Breast epithelium (tissue), 4 donors: ENCODE results near the gene EMILIN2. TPM values are rescaled to one million over a fixed set of nuclear protein-coding genes. Genes with fewer than 3 reads are reported as not detected.

Experiments used
- DNase-seq, 2 donors: peaks; one replicate each; pipeline ENCODE4 v3.0.0-alpha.2; 2019; ENCODE audit warnings: low spot score in 2 of 2
- H3K27ac ChIP-seq, 2 donors: fragments of 200-600 bp; sonication (generic) in 1 of 2; one replicate each; pipeline ENCODE4 v1.5.1; 2016 to 2019; ENCODE audit warnings: mild to moderate bottlenecking in 1 of 2
- H3K27me3 ChIP-seq, 2 donors: fragments of 200-600 bp; sonication (generic) in 1 of 2; one replicate each; pipeline versions ENCODE4 v1.5.1 to v1.6.0; 2017 to 2019; ENCODE audit warnings: control low read depth in 1 of 2, mild to moderate bottlenecking in 1 of 2
- H3K36me3 ChIP-seq: fragments of 200-600 bp; one replicate; pipeline ENCODE4 v1.5.1; 2019
- H3K4me1 ChIP-seq, 2 donors: fragments of 200-600 bp; sonication (generic); one replicate each; pipeline ENCODE4 v1.5.1; 2016 to 2019; ENCODE audit warnings: control low read depth in 1 of 2
- H3K4me3 ChIP-seq, 3 donors: fragments of 200-600 bp; sonication (generic); 1 replicate in 2 of 3; 2 replicates in 1 of 3; pipeline ENCODE4 v1.5.1; 2016 to 2019; ENCODE audit warnings: mild to moderate bottlenecking in 3 of 3, moderate library complexity in 2 of 3
- H3K9me3 ChIP-seq, 2 donors: fragments of 200-600 bp; sonication (generic) in 1 of 2; one replicate each; pipeline ENCODE4 v1.5.1; 2016 to 2019; ENCODE audit warnings: control low read depth in 1 of 2
- POLR2A ChIP-seq: fragments of 450-650 bp; IDR thresholded peaks from one replicate; pipeline ENCODE4 v1.6.1; 2016; ENCODE audit warnings: antibody characterized with exemption, mild to moderate bottlenecking, moderate library complexity
- POLR2AphosphoS5 ChIP-seq, 3 donors: sonication (generic); formaldehyde crosslinking; IDR thresholded peaks; one replicate each; pipeline ENCODE4 v1.6.1; 2017; ENCODE audit warnings: antibody characterized with exemption in 3 of 3
- intact Hi-C: fragments of 100-400 bp; cut with DNase I; formaldehyde crosslinking; loops from one replicate; pipeline ENCODE4 v1.15.1; 2023; ENCODE audit warnings: low total_unique reads
- total RNA-seq, 3 donors: library from RNA; depleted of rRNA; stranded (reverse); fragments of >200 nt; gene quantifications; one replicate each; pipeline ENCODE4 v1.1.0, GENCODE V29; 2016
- TF ChIP-seq, protein P1 (sequence below), 3 donors: fragments of 450-650 bp; IDR thresholded peaks; one replicate each; pipeline ENCODE4 v1.5.1; 2016 to 2017; ENCODE audit warnings: antibody characterized with exemption in 3 of 3, mild to moderate bottlenecking in 3 of 3, moderate library complexity in 3 of 3

The EMILIN2 gene
- total RNA-seq, 3 donors from 2014 or later = 23.9 to 45.1 (median 32.4) TPM

DNA sequence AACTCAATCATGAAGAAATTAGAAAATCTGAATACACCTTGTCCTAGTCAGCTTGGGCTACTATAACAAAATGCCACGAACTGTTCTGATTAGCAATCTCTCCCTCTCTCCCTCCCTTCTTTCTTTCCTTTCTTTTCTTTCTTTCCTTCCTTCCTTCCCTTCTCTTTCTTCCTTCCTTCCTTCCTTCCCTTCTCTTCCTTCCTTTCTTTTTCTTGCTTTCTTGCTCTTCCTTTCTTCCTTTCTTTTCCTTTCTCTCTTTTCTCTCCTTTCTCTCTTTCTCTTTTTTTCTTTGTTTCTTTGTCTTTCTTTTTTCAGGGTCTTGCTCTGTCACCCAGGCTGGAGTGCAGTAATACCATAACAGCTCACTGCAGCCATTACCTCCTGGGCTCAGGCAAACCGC lies 23.6 kb upstream of the EMILIN2 start:
- Histone ChIP-seq H3K4me3 (no peak overlapping the region), H3K27ac (no peak overlapping the region), H3K27me3 (no peaks in the 10 kb centered on the region), H3K36me3 (no peaks in the 10 kb centered on the region), H3K9me3 (no peaks in the 10 kb centered on the region), H3K4me1 (no peaks in the 10 kb centered on the region)
- TF ChIP-seq POLR2AphosphoS5 (IDR thresholded peaks at IDR 0.05) (no peak), POLR2A (no peak)
- TF ChIP-seq, protein P1, sequence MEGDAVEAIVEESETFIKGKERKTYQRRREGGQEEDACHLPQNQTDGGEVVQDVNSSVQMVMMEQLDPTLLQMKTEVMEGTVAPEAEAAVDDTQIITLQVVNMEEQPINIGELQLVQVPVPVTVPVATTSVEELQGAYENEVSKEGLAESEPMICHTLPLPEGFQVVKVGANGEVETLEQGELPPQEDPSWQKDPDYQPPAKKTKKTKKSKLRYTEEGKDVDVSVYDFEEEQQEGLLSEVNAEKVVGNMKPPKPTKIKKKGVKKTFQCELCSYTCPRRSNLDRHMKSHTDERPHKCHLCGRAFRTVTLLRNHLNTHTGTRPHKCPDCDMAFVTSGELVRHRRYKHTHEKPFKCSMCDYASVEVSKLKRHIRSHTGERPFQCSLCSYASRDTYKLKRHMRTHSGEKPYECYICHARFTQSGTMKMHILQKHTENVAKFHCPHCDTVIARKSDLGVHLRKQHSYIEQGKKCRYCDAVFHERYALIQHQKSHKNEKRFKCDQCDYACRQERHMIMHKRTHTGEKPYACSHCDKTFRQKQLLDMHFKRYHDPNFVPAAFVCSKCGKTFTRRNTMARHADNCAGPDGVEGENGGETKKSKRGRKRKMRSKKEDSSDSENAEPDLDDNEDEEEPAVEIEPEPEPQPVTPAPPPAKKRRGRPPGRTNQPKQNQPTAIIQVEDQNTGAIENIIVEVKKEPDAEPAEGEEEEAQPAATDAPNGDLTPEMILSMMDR (IDR thresholded peaks at IDR 0.05) = no peak
- intact Hi-C loops = no loop called here
- DNase-seq = no peak

DNA sequence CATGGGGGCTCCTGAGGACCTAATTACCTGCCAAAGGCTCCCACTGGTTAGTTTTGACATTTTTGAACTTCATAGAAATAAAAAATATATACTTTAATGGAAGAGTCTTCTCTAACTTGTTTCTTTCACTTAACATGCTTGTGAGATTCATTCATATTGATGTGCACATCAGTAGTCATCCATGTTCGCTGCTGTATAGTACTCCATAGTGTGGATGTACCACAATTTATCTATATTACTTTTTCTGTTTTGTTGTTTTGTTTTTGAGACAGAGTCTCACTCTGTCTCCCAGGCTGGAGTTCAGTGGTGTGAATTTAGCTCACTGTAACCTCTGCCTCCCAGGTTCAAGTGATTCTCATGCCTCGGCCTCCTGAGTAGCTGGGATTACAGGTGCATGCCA lies 22.8 kb upstream of the EMILIN2 start:
- no peaks in the 10 kb centered on the region for H3K27me3 ChIP-seq
- TF ChIP-seq, protein P1 (IDR thresholded peaks at IDR 0.05) = no peak
- no peak for TF ChIP-seq POLR2A
- TF ChIP-seq POLR2AphosphoS5 (IDR thresholded peaks at IDR 0.05) = no peak
- H3K4me3 ChIP-seq = no peak overlapping the region
- H3K27ac ChIP-seq = no peak overlapping the region
- no peaks in the 10 kb centered on the region for H3K4me1 ChIP-seq
- intact Hi-C loops = no loop called here
- DNase-seq = no peak
- H3K36me3 ChIP-seq = no peaks in the 10 kb centered on the region
- H3K9me3 ChIP-seq = no peaks in the 10 kb centered on the region

DNA sequence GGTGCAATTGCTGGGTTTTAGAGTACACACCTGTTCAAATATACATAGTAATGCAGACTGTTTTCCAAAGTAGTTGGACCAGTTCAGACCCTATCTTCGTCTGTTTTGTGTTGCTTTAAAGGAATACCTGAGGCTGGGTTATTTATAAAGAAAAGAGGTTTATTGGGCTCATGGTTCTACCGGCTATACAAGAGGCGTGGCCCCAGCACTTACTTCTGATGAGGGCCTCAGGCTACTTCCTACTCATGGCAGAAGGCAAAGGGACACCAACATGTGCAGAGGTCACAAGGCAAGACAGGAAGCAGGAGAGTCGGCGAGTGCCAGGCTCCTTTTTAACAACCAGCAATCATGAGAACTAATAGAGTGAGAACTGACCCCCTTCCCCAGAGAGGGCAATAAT lies 21.9 kb upstream of the EMILIN2 start:
- Histone ChIP-seq H3K4me3 (no peak overlapping the region), H3K9me3 (no peaks in the 10 kb centered on the region), H3K4me1 (no peaks in the 10 kb centered on the region), H3K27me3 (no peaks in the 10 kb centered on the region), H3K27ac (no peak overlapping the region), H3K36me3 (no peaks in the 10 kb centered on the region)
- TF ChIP-seq, protein P1 (IDR thresholded peaks at IDR 0.05) = no peak
- no peak for TF ChIP-seq POLR2AphosphoS5 (IDR thresholded peaks at IDR 0.05)
- no peak for TF ChIP-seq POLR2A
- DNase-seq = no peak
- intact Hi-C loops = no loop called here

DNA sequence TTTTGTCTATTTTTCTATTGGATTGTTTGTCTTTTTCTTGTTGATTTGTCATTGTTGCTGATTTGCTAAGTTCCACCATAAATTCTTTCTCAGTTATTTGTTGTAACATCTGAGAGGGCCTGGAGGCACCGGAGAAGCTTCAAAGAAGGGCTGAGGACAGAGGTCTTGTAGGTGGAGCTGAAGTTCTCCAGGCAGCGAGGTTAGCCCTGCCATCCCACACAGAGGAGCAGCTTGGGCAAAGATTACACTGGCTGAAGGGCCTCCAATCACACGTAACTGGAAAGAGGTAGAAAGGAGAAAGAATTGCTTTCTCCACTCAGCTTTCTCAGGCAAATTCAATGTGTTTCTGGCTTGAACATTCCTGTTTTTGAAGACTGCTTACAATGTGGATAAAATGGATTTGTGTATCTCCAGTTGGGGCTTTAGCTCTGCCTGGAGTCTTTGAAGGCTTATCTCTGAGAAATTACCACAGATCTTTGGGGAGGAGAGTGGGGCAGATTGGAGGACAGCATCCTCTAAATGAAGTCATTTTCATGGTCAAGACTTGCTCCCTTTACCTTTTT lies 21.1 kb upstream of the EMILIN2 start:
- no peaks in the 10 kb centered on the region for H3K27me3 ChIP-seq
- TF ChIP-seq POLR2AphosphoS5 (IDR thresholded peaks at IDR 0.05) = no peak
- TF ChIP-seq POLR2A = no peak
- TF ChIP-seq, protein P1 (IDR thresholded peaks at IDR 0.05) = no peak
- H3K36me3 ChIP-seq = no peaks in the 10 kb centered on the region
- intact Hi-C loops = no loop called here
- H3K4me1 ChIP-seq = no peaks in the 10 kb centered on the region
- H3K9me3 ChIP-seq = no peaks in the 10 kb centered on the region
- H3K27ac ChIP-seq = no peak overlapping the region
- no peak overlapping the region for H3K4me3 ChIP-seq
- DNase-seq = no peak

DNA sequence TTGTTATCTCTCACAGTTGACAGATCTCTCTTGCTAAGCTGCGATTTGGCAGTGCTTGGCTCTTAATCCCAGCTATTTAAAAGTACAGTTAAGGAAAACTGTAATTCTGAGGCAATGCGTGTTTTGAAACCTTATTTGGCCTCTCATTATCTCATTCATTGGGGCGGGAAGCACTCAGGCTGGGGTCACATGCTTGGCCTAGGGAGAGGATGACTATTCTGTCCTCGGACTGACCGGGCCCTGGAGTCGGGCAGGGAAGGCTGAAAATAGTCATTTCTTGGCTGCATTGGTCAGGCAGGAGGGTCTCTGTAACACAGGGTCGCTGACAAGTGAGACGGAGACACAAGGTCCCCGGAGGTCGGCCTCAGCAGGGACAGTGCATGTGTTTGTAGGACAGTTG lies 20.2 kb upstream of the EMILIN2 start:
- peak in 1 of 2 donors; percentile 28 for DNase-seq

More for the DNA sequence above, 20.2 kb upstream of the EMILIN2 start:
- Histone ChIP-seq H3K27ac (peak overlapping the region; percentile 18 to 60), H3K4me3 (no peak overlapping the region), H3K4me1 (no peaks in the 10 kb centered on the region), H3K27me3 (no peaks in the 10 kb centered on the region), H3K9me3 (no peaks in the 10 kb centered on the region), H3K36me3 (no peaks in the 10 kb centered on the region)
- intact Hi-C loops = no loop called here
- TF ChIP-seq POLR2A = no peak
- TF ChIP-seq POLR2AphosphoS5 (IDR thresholded peaks at IDR 0.05) = peak in 1 of 3 donors; percentile 41
